Thoracic aorta (tissue), 2 donors: ENCODE results near the gene CD74. TPM values are rescaled to one million over a fixed set of nuclear protein-coding genes. Genes with fewer than 3 reads are reported as not detected.
"Not testable (repeated sequence)": the region's sequence is repeated elsewhere in the genome, so short reads cannot be mapped to it uniquely, and the experiment has no call there.

Experiments
- ATAC-seq: fragments of 150-250 bp; one replicate; pipeline ENCODE4 v1.8.0; 2017; ENCODE audit warnings: low read depth; ENCODE audit not compliant: insufficient number of reproducible peaks, low FRiP score
- DNase-seq: peaks from one replicate; pipeline ENCODE4 v3.0.0-alpha.2; 2020; ENCODE audit warnings: low spot score
- H3K27ac ChIP-seq, 2 donors: fragments of 200-600 bp; sonication (generic); 1 replicate in 1 of 2; 2 replicates in 1 of 2; pipeline ENCODE4 v1.5.1; 2016; ENCODE audit warnings: mild to moderate bottlenecking in 2 of 2, moderate library complexity in 2 of 2
- H3K27me3 ChIP-seq: fragments of 200-600 bp; sonication (generic); replicated peaks from 2 replicates; pipeline ENCODE4 v1.6.0; 2016; ENCODE audit warnings: mild to moderate bottlenecking; ENCODE audit not compliant: insufficient read depth
- H3K36me3 ChIP-seq: fragments of 200-600 bp; sonication (generic); one replicate; pipeline ENCODE4 v1.5.1; 2016
- H3K4me1 ChIP-seq, 2 donors: fragments of 200-600 bp; sonication (generic); 1 replicate in 1 of 2; 2 replicates in 1 of 2; pipeline versions ENCODE4 v1.5.1 to v1.6.0; 2016; ENCODE audit warnings: low read depth in 2 of 2, mild to moderate bottlenecking in 1 of 2; ENCODE audit not compliant: control insufficient read depth in 1 of 2
- H3K4me3 ChIP-seq: fragments of 200-600 bp; sonication (generic); 2 replicates; pipeline ENCODE4 v1.5.1; 2016; ENCODE audit warnings: mild to moderate bottlenecking
- H3K9me3 ChIP-seq: fragments of 200-600 bp; sonication (generic); 2 replicates; pipeline ENCODE4 v1.5.1; 2016
- CTCF ChIP-seq: fragments of 200-600 bp; sonication (generic); IDR thresholded peaks from one replicate; pipeline ENCODE4 v1.5.1; 2019; ENCODE audit warnings: antibody characterized with exemption
- total RNA-seq, 2 donors: library from RNA; depleted of rRNA; stranded (reverse); fragments of >200 nt; gene quantifications; one replicate each; pipeline versions ENCODE4 v1.1.0 to v1.2.3, GENCODE V29; 2016

CD74 gene
- total RNA-seq, 2 donors from 2014 or later = 844 to 1,048 TPM

- H3K36me3 ChIP-seq = no peaks in the 10 kb centered on the region
- H3K9me3 ChIP-seq = no peaks in the 10 kb centered on the region
- no peak for TF ChIP-seq CTCF
- ATAC-seq = no peak
- no peak overlapping the region for H3K4me3 ChIP-seq
- H3K4me1 ChIP-seq = no peaks in the 10 kb centered on the region
- H3K27ac ChIP-seq = no peak overlapping the region
- no peak for DNase-seq
- no peaks in the 10 kb centered on the region for H3K27me3 ChIP-seq
Observed at GRCh38 chr5:150431048-150431447, 18.3 kb upstream of the CD74 start.

DNA sequence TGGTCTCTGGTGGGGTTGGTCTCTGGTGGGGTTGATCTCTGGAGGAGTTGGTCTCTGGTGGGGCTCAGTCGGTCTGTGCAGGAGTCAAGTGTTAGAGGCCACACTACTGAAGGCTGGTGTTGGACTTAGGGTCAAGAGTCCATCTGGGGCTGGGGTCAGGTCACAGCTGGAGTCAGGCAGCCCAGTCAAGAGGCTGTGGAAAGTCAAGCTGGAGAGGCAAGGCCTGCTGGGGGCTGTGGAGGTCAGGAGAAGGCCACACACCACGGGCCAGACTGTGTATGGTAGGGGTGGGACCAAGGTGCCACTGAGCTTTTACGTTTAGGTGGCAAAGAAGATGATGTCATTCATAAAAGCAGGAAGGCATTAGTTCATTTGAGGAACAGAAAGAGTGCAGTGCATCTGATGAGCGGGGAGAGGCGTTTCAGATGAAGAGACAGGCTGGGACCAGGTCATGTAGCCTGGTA is 16.7 kb upstream of the CD74 start:
- no peaks in the 10 kb centered on the region for H3K9me3 ChIP-seq
- H3K4me1 ChIP-seq = no peaks in the 10 kb centered on the region
- no peaks in the 10 kb centered on the region for H3K27me3 ChIP-seq
- TF ChIP-seq CTCF = no peak
- H3K27ac ChIP-seq = no peak overlapping the region
- H3K4me3 ChIP-seq = no peak overlapping the region
- H3K36me3 ChIP-seq = no peaks in the 10 kb centered on the region
- DNase-seq = no peak
- ATAC-seq = no peak

DNA sequence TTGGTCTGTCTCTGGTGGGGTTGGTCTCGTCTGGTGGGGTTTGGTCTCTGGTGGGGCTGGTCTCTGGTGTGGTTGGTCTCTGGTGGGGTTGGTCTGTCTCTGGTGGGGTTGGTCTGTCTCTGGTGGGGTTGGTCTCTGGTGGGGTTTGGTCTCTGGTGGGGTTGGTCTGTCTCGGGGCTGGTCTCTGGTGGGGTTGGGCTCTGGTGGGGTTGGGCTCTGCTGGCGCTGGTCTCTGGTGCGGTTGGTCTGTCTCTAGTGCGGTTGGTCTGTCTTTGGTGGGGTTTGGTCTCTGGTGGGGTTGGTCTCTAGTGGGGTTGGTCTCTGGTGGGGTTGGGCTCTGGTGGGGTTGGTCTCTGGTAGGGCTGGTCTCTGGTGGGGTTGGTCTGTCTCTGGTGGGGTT is 16.3 kb upstream of the CD74 start:
- no peak for TF ChIP-seq CTCF
- Histone ChIP-seq H3K27ac (no peak overlapping the region), H3K36me3 (no peaks in the 10 kb centered on the region), H3K4me3 (no peak overlapping the region), H3K9me3 (no peaks in the 10 kb centered on the region), H3K27me3 (no peaks in the 10 kb centered on the region), H3K4me1 (no peaks in the 10 kb centered on the region)
- ATAC-seq (no peak), DNase-seq (no peak)

GRCh38 chr5:150428106-150428876 is 15.6 kb upstream of the CD74 start:
- ATAC-seq = no peak

GRCh38 chr5:150426165-150426564 is 13.5 kb upstream of the CD74 start:
- not testable (repeated sequence) for H3K36me3 ChIP-seq, H3K4me3 ChIP-seq, H3K9me3 ChIP-seq, H3K4me1 ChIP-seq, ATAC-seq, DNase-seq, H3K27me3 ChIP-seq, H3K27ac ChIP-seq

More at GRCh38 chr5:150428106-150428876, 15.6 kb upstream of the CD74 start:
- Histone ChIP-seq H3K9me3 (no peaks in the 10 kb centered on the region), H3K27ac (no peak overlapping the region), H3K36me3 (no peaks in the 10 kb centered on the region), H3K27me3 (no peaks in the 10 kb centered on the region), H3K4me1 (no peaks in the 10 kb centered on the region), H3K4me3 (no peak overlapping the region)
- TF ChIP-seq CTCF = no peak
- DNase-seq = no peak

GRCh38 chr5:150422758-150423157 is 10.0 kb upstream of the CD74 start:
- Histone ChIP-seq H3K27ac (no peak overlapping the region), H3K36me3 (no peaks in the 10 kb centered on the region), H3K4me3 (no peak overlapping the region)

More at GRCh38 chr5:150422758-150423157, 10.0 kb upstream of the CD74 start:
- Histone ChIP-seq H3K9me3 (no peaks in the 10 kb centered on the region), H3K4me1 (no peaks in the 10 kb centered on the region), H3K27me3 (no peaks in the 10 kb centered on the region)
- no peak for DNase-seq
- no peak for TF ChIP-seq CTCF
- no peak for ATAC-seq
